VCaP (cell line): Measurements from ENCODE around the gene HIF3A.

Source experiments
- H3K27ac ChIP-seq: fragments of 450-650 bp; 2 replicates; pipeline ENCODE4 v1.5.1; 2017
- TF ChIP-seq, protein P1 (sequence below): fragments of 450-650 bp; conservative IDR thresholded peaks from 2 replicates; pipeline ENCODE4 v1.5.1; 2017; ENCODE audit warnings: mild to moderate bottlenecking, moderate library complexity

The HIF3A gene

DNA sequence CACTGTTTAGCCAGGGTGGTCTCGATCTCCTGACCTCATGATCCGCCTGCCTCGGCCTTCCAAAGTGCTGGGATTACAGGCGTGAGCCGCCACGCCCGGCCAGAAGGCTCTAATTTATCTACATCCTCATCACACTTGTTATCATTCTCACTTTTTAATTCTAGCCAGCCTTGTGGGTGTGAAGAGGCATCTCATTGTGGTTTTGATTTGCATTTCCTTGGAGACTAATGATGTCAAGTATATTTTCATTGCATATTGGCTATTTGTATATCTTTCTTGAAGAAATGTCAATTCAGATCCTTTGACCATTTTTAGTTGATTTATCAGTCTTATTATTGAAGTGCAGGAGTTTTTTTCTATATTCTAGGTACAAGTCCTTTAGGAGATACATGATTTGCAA, 27.7 kb upstream of the HIF3A start:
- TF ChIP-seq, protein P1, sequence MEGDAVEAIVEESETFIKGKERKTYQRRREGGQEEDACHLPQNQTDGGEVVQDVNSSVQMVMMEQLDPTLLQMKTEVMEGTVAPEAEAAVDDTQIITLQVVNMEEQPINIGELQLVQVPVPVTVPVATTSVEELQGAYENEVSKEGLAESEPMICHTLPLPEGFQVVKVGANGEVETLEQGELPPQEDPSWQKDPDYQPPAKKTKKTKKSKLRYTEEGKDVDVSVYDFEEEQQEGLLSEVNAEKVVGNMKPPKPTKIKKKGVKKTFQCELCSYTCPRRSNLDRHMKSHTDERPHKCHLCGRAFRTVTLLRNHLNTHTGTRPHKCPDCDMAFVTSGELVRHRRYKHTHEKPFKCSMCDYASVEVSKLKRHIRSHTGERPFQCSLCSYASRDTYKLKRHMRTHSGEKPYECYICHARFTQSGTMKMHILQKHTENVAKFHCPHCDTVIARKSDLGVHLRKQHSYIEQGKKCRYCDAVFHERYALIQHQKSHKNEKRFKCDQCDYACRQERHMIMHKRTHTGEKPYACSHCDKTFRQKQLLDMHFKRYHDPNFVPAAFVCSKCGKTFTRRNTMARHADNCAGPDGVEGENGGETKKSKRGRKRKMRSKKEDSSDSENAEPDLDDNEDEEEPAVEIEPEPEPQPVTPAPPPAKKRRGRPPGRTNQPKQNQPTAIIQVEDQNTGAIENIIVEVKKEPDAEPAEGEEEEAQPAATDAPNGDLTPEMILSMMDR, result no peak
- no peak overlapping the region for H3K27ac ChIP-seq

DNA sequence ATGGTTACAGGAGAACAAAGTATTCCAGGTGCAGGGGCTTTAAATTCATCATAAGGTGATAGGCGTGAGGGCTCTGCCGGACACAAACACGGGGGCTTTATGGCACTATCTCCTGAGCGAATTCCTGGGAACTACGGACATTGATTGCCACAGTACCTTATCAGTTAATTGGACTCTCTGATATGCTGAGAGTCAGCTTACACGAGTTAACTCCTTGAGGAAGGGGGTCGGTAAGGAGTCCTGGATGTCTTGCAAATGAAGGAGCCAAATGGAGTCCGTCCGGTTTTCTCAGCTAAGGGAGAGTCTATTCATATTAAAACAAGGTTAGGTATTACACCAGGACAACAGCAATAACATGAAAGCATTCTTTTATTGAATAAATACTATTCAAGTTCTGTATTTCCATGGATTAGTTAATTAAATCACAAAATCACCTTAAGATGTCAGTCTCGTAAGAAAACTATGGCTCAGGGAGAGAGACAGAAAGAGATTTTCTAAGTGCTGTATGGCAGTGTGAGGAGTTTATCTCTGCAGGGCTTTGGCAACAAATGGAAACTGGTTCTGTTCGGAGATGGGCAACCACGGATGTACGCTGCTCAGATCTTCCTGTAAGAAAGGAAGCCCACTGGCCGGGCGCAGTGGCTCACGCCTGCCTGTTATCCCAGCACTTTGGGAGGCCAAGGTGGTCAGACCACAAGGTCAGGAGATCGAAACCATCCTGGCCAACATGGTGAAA, 26.2 kb upstream of the HIF3A start:
- TF ChIP-seq, protein P1, result no peak

DNA sequence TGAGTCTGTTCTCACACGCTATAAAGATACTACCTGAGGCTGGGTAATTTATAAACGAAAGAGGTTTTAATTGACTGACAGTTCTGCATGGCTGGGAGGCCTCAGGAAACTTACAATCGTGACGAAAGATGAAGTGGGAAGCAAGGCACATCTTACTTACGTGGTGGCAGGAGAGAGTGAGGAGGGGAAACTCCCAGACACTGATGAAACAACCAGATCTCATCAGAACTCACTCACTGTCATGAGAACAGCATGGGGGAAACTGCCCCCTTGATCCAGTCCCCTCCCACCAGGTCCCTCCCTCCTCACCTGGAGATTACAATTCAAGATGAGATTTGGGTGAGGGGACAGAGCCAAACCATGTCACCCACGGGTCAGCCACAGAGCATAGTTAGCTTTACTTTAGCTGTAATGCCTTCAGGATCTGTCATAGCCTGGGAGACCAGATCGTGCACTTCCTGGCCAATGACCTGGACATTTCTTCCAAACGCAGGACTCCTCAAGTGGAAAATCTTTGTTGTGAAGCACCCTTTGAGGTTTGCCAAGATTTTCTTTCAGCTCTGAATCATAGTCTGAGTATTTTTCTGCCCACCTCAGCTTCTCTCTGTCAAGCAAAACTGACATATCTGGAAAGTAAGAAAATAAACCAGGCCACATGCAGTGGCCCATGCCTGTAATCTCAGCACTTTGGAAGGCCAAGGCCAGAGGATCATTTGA, 25.2 kb upstream of the HIF3A start:
- TF ChIP-seq, protein P1, result no peak

More for the DNA sequence above, 26.2 kb upstream of the HIF3A start:
- no peak overlapping the region for H3K27ac ChIP-seq

DNA sequence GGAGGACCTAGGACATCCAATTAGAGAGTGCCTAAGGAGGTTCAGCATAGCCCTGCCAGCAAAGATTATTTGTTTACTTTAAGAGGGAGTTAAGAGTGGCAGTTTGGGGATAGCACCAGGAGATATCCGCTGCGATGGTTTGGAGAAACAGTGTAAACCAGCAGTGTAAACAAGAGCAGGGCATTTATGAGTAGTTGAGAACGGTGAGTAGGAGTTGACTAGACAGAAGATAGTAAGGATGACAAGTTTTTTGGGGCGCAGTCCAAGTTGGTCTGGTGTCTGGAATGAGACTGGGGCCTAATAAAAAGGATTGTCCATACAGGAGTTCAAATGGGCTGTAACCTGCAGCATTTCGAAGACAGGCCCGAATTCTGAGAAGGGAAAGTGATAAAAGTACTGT, 22.9 kb upstream of the HIF3A start:
- peak overlapping the region; percentile 44 for H3K27ac ChIP-seq

More for the DNA sequence above, 25.2 kb upstream of the HIF3A start:
- no peak overlapping the region for H3K27ac ChIP-seq

DNA sequence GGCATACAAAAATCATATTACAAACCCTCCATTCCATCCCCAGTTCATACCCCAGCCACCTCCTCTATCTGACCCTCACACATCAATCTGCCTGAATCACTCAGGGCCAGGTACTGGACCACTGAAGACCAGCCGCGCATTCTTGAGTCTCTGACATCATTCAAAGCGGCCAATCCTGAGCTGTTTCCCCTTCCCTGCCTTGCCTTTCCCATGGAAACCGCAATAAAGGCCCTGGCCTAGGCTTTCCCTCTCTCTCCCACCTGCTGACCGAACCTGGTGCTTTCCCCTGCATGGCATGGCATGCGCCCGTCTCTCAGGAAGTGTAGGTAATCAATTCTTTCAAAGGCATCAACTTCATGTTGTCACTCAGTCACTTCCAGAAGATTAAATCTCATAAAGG, 17.7 kb upstream of the HIF3A start:
- H3K27ac ChIP-seq, result no peak overlapping the region
- TF ChIP-seq, protein P1, result no peak

DNA sequence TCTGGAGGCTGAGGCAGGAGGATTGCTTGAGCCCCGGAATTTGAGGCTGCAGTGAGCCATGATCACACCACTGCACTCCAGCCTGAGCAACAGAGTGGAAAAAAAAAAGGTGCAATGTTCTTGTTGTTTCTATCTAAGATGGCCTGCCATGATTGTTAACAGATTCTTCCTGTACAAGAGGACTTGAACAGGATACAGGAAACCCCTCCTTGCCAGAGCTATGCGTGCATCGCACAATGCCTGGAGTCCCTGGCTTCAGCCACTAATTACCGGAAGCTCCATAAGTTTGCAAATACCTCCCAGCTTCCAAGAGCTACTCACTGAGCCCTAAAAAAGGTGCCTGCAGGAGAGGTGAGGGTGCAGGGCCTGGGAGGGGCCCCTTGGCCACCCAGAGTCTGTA, 13.1 kb upstream of the HIF3A start:
- no peak overlapping the region; the same call in 1 of the 2 replicates for H3K27ac ChIP-seq
- TF ChIP-seq, protein P1, result no peak

DNA sequence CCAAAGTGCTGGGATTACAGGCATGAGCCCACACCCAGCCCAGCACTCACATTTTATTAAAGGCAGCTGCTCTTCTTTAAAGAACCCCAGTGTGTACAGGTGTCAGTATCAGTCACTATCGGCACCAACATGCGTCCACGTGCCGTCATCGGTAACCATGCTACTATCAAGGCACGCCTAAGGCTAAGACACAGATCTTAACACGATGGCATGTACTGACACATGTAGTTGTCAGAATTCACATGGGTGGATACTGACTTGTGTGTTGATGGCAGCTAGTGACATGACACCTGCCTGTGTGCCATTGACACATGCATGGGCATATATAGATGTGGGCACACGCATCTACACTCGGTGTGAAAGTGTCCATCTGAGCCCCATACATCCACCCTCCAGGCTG, 12.2 kb upstream of the HIF3A start:
- no peak overlapping the region for H3K27ac ChIP-seq
- TF ChIP-seq, protein P1, result no peak

DNA sequence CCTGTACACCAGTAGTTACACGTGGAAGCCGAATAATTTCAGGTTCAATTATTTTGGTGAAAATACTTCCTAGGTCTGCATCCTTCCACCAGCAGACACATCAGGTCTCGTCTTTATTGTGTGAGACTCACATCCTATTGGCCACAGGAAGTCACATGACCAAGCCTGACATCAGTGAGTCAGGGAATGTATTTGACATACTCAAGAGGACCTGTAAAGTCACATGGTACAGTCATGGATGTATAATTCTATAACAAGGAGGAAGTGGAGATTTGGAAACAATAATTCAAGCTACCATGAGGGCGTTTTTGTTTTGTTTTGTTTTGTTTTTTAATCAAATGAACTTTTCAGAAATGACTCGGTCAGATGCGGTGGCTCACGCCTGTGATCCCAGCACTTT, 9.3 kb upstream of the HIF3A start:
- no peak overlapping the region for H3K27ac ChIP-seq
- TF ChIP-seq, protein P1, result no peak
